Osteocyte (in vitro differentiated cells): ENCODE measurements around the gene RBM20. TPM values are rescaled to one million over a fixed set of nuclear protein-coding genes. Genes with fewer than 3 reads are reported as not detected.

Experiments used
- DNase-seq: peaks from one replicate; pipeline ENCODE4 v3.0.0; 2021; ENCODE audit warnings: mixed read lengths; ENCODE audit not compliant: unreplicated experiment; ENCODE audit errors: extremely low spot score
- H3K27ac Mint-ChIP-seq: one replicate; pipeline ENCODE4 v1.8.0; 2021; ENCODE audit warnings: mild to moderate bottlenecking, mixed read lengths; ENCODE audit not compliant: unreplicated experiment
- H3K27me3 Mint-ChIP-seq: one replicate; pipeline ENCODE4 v1.8.0; 2021; ENCODE audit warnings: mixed read lengths; ENCODE audit not compliant: unreplicated experiment
- H3K36me3 Mint-ChIP-seq: one replicate; pipeline ENCODE4 v1.8.0; 2021; ENCODE audit warnings: mixed read lengths; ENCODE audit not compliant: unreplicated experiment
- H3K4me1 Mint-ChIP-seq: one replicate; pipeline ENCODE4 v1.8.0; 2021; ENCODE audit warnings: mixed read lengths; ENCODE audit not compliant: unreplicated experiment
- H3K4me3 Mint-ChIP-seq: one replicate; pipeline ENCODE4 v1.8.0; 2021; ENCODE audit warnings: mild to moderate bottlenecking, moderate library complexity, mixed read lengths; ENCODE audit not compliant: unreplicated experiment
- H3K9me3 Mint-ChIP-seq: one replicate; pipeline ENCODE4 v1.8.0; 2021; ENCODE audit warnings: mixed read lengths; ENCODE audit not compliant: unreplicated experiment
- total RNA-seq: library from RNA; stranded (reverse); gene quantifications from 2 replicates; pipeline ENCODE4 v1.2.1, GENCODE V29; 2021
- TF ChIP-seq, protein P1 (sequence below): fragments of 200-600 bp; sonication (generic); IDR thresholded peaks from 2 replicates; pipeline ENCODE4 v1.5.0; 2021; ENCODE audit warnings: antibody characterized with exemption, mild to moderate bottlenecking, moderate library complexity

RBM20 gene
- total RNA-seq, 1 donor from 2014 or later: 1.6 TPM

DNA sequence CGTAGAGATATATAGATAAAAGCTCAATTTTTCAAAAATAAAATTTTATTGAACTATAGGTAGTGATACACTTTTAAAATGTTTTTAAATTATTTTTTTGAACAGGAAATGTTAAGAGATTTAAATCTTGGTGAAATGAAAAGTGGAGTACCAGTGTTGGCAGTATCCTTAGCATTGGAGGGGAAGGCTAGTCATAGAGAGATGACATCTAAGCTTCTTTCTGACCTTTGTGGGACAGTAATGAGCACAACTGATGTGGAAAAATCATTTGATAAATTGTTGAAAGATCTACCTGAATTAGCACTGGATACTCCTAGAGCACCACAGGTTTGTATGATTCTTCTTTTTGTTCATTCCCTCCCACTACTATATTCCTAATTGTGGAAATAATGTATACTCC is 243.4 kb downstream of the RBM20 start:
- no peak for DNase-seq
- Mint-ChIP-seq H3K4me1 (peaks cover 25% of the 10 kb centered on the region), H3K36me3 (peaks cover 56% of the 10 kb centered on the region), H3K27me3 (no peaks in the 10 kb centered on the region), H3K9me3 (no peaks in the 10 kb centered on the region), H3K27ac (no peak overlapping the region), H3K4me3 (no peak overlapping the region)
- TF ChIP-seq, protein P1, sequence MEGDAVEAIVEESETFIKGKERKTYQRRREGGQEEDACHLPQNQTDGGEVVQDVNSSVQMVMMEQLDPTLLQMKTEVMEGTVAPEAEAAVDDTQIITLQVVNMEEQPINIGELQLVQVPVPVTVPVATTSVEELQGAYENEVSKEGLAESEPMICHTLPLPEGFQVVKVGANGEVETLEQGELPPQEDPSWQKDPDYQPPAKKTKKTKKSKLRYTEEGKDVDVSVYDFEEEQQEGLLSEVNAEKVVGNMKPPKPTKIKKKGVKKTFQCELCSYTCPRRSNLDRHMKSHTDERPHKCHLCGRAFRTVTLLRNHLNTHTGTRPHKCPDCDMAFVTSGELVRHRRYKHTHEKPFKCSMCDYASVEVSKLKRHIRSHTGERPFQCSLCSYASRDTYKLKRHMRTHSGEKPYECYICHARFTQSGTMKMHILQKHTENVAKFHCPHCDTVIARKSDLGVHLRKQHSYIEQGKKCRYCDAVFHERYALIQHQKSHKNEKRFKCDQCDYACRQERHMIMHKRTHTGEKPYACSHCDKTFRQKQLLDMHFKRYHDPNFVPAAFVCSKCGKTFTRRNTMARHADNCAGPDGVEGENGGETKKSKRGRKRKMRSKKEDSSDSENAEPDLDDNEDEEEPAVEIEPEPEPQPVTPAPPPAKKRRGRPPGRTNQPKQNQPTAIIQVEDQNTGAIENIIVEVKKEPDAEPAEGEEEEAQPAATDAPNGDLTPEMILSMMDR: no peak

Other genes with a start within 250 kb of the RBM20 start
- 11.0 and 16.1 TPM in 2 replicates for gene DUSP5, start 146.4 kb upstream of the RBM20 start, total RNA-seq
- gene SMC3, start 76.6 kb upstream of the RBM20 start, total RNA-seq: 39.8 and 42.8 TPM in 2 replicates
- gene PDCD4, start 227.6 kb downstream of the RBM20 start, total RNA-seq: 106 TPM in 2 replicates